22Rv1 (cell line): ENCODE data around the gene CBY1.

ENCODE experiments used
- CTCF ChIP-seq: fragments of 450-650 bp; IDR thresholded peaks from 2 replicates; pipeline ENCODE4 v1.5.1; 2017; ENCODE audit warnings: mild to moderate bottlenecking
- ZFX ChIP-seq: fragments of 450-650 bp; IDR thresholded peaks from 2 replicates; pipeline ENCODE4 v1.6.1; 2017; ENCODE audit warnings: antibody characterized with exemption, borderline replicate concordance

GRCh38 chr22:38612217-38613006 lies 44.0 kb upstream of the CBY1 start:
- no peak for TF ChIP-seq CTCF
- TF ChIP-seq ZFX = no peak
